Stimulated activated CD4-positive, alpha-beta T cell treated with anti-CD3 and anti-CD28 coated beads, TNF-alpha, amount 100 ng/mL, for 24 hours (primary cell): ENCODE measurements around the gene MYO3A.

Experiments
- DNase-seq, 3 experiments: peaks; one replicate each; pipeline ENCODE4 v3.0.0-alpha.2; 2020; ENCODE audit warnings: low read depth in 3 of 3

MYO3A gene

GRCh38 chr10:26214551-26215395 lies 280.7 kb downstream of the MYO3A start:
- DNase-seq = no peak

GRCh38 chr10:26215396-26215934 lies 281.4 kb downstream of the MYO3A start:
- DNase-seq = no peak

GRCh38 chr10:26215935-26216584 lies 282.0 kb downstream of the MYO3A start:
- DNase-seq = peak in 1 of 3 experiments; percentile 48

GRCh38 chr10:26216585-26217395 lies 282.8 kb downstream of the MYO3A start, which contains the start of gene GAD2:
GAD2 (plus strand) TSS chr10:26216774; CDS start chr10:26216810, 36 bp downstream.
- DNase-seq = no peak

- DNase-seq = no peak
These were observed 283.5 kb downstream of the MYO3A start for GRCh38 chr10:26217396-26218086.

GRCh38 chr10:26219676-26220075 lies 285.6 kb downstream of the MYO3A start:
- no peak for DNase-seq

GRCh38 chr10:26220901-26221300 lies 286.9 kb downstream of the MYO3A start:
- no peak for DNase-seq

GRCh38 chr10:26221541-26221940 lies 287.5 kb downstream of the MYO3A start:
- DNase-seq = no peak

GRCh38 chr10:26222563-26222962 lies 288.5 kb downstream of the MYO3A start:
- DNase-seq = no peak

- DNase-seq = no peak
These were observed 291.3 kb downstream of the MYO3A start for GRCh38 chr10:26225322-26225721.

- no peak for DNase-seq
These were observed 293.8 kb downstream of the MYO3A start for GRCh38 chr10:26227786-26228185.

- DNase-seq = no peak
These were observed 298.1 kb downstream of the MYO3A start for GRCh38 chr10:26232174-26232573.

- no peak for DNase-seq
These were observed 301.7 kb downstream of the MYO3A start for GRCh38 chr10:26235761-26236160.

- no peak for DNase-seq
These were observed 304.3 kb downstream of the MYO3A start for GRCh38 chr10:26238378-26238777.

GRCh38 chr10:26242706-26243350 lies 308.8 kb downstream of the MYO3A start:
- DNase-seq = no peak

- no peak for DNase-seq
These were observed 309.3 kb downstream of the MYO3A start for GRCh38 chr10:26243351-26243720.

- DNase-seq = no peak
These were observed 315.7 kb downstream of the MYO3A start for GRCh38 chr10:26249681-26250080.

- no peak for DNase-seq
These were observed 317.9 kb downstream of the MYO3A start for GRCh38 chr10:26251925-26252324.

- DNase-seq = no peak
These were observed 320.6 kb downstream of the MYO3A start for GRCh38 chr10:26254616-26255015.

GRCh38 chr10:26259341-26259740 lies 325.3 kb downstream of the MYO3A start:
- no peak for DNase-seq
